D341Med (cell line): ENCODE measurements around the gene MVK.
A peak's percentile ranks its signal among the peaks of the same experiment; 100 is the strongest.

ENCODE experiments used
- DNase-seq: peaks from one replicate; pipeline ENCODE4 v3.0.0; 2012; ENCODE audit warnings: low spot score

The MVK gene

DNA sequence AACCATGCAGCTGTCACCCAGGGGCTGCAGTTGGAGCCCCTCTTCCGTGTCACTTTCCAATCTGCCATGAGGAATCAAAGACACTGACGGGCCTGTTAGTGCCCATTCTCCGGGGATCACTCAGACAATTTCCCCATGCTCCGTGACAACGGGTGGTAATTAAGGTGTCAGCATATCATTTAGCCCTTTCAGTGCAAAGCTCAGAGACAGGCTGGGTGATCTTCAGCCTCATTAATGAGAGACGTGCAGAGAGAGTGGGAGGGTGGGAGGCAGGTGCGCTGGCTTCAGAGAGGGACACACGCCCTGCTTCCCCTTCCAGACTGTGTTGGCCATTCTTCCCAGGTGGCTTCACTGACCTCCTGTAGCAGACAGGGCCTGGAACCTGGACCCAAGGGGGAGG, 58.7 kb downstream of the MVK start:
- no peak for DNase-seq

DNA sequence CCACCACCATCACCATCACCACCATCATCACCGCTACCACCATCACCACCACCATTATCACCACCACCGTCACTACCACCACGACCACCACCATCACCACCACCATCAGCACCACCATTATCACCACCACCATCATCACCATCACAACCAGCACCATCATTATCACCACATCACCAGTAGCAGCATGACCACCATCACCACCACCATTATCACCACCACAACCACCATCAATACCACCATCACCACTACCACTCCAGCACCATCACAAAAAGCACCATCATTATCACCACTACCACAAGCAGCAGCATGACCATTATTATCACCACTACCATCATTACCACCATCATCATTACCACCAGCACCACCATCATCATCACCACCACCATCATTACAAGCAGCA, 62.1 kb downstream of the MVK start:
- DNase-seq = no peak

DNA sequence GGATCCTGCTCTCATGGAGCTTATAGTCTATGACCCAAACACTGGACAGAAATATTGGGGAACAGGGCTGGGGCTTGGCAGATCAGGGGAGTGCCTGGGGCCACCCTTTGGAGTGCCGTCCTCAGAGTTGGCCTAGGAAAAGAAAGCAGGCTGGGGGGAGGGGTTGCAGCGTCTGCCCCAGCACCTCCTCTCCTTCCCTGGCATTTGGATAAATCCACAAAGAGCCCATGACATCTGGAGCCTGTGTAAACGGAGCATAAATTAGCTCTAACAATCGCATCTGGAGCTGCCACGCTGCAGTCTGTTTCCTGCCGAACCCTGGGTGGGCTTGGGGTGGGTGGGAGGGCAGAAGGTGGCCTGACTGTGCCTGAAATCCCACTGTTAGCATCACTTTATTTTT, 63.8 kb downstream of the MVK start:
- DNase-seq = peak; percentile 67

DNA sequence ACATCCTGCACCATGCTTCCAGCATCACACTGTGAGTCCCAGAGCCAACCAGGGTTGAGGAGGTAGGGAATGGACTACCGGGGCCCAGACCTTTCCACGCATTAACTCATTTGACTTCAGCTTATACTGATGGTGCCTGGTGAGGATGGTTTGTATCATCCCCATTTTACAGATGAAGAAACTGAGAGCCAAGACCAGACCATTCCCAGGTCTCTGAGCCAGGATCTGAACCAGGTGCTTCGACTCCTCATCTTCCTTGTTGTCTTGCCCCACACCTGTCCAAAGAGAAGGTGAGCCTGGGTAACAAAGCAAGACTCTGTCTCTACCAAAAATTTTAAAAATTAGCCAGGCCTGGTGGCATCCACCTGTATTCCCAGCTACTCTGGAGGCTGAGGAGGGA, 64.4 kb downstream of the MVK start:
- no peak for DNase-seq

DNA sequence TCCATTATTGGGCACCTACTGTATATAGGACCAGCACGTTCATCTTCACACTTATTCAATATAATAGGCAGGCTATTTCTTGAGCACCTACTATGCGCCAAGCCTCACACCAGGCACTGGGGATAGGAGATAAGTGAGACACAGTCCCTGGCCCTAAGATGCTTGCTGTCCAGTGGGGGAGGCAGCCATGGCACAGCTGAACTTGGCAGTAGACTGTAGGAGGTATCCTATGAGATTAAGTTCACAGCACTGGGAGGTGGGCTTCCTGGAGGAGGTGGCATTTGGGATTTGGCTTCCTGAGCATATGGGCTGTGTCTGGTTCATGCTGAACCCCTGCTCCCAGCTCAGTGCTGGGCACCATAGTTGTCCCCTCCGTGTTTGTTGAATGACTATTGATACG, 65.1 kb downstream of the MVK start:
- no peak for DNase-seq

DNA sequence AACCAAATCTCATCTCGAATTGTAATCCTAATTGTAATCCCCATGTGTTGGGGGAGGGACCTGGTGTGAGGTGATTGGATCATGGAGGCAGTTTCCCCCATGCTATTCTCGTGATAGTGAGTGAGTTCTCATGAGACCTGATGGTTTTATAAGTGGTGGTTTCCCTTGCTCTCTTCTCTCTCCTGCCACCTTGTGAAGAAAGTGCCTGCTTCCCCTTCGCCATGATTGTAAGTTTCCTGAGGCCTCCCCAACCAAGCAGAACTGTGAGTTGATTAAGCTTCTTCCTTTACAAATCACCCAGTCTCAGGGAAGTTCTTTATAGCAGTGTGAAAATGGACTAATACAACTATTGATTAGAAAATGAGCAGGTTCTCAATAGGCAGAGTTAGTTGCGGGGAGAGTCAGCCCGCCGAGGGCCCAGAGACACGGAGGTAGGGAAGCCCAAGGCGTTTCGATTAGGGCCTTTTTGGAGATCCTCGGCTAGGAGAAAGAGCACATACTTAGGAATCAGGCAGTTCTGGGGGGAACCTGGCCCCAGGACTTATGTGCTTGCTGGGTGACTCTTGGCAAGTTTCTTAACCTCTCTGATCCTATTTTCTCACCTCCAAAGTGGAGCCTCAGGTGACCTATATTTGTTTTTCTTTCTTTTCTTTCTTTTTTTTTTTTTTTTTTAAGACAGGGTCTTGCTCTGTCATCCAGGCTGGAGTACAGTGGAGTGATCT, 65.7 kb downstream of the MVK start:
- DNase-seq = no peak

DNA sequence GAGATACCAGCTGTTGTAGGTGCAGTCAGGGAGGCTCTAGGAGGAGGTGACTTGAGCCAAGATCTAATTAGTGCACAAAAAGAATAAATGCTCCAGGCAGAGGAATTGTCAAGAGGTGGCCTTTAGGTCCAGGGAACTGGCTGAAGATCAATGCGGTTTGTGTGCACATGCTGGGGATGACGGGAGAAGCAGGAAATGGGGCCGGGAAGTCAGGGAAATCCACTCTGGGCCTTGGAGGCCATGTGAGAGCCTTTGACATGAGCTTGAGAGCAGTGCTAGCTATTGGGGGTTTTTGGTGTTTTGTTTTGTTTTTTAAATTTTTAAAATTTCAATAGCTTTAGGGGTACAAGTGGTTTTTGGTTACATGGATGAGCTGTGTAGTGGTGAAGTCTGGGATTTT, 67.4 kb downstream of the MVK start:
- peak; percentile 11 for DNase-seq

DNA sequence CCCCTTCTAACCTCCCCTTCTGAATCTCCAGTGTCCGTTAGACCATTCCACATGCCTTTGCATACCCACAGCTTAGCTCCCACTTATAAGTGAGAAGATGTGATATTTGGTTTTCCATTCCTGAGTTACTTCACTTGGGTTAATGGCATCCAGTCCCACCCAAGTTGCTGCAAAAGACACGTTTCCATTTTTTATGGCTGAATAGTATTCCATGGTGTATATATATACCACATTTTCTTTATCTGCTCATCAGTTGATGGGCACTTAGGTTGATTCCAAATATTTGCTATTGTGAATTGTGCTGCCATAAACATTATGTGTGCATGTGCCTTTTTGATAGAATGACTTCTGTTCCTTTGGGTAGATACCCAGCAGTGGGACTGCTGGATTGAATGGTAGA, 67.8 kb downstream of the MVK start:
- DNase-seq = no peak

DNA sequence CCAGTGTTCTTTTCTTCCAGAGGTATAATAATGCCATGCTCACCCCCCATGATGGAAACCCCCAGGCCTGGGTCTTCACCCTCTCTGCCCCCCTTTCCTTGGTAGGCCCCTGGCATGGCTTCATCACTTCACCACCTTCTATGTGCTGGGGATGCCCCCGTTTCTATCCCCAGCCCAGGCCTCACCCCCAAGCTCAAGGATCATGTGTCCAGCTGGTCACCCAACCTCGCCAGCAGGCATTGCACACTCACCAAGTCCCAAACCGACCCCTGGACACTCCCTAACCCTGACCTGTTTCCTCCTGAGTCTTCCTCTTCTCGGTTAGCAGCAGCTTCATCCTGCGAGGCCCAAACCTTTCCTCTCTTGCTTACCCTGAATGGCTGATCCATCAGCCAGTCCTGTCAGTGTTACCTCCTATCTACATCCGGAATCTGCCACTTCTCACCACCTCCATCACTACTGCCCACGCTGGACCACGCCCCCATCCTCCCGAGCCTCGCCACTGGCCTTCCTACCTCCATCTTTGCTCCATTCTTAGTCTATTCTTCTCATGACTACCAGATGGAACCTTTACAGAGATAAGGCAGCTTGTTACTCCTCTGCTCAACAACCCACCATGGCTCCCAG, 69.0 kb downstream of the MVK start:
- DNase-seq = no peak

DNA sequence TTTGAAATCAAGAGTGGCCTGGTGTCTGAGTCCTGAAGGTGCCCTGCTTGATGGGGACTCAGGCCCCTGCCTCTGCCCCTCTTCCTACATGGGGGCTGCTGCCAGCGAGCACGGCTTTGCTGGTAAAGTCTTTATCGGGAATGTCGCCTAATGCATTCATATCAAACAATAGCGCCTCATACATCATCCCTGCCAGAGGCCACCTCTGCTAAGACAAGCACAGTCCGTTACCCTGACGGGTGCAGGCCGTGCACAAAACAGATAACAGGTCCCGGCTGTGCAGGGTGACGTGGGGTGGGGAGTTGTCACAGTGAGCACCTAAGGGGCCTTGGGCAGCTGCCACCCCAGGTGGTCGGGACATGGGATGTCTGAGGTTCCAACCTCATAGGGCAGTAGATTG, 71.6 kb downstream of the MVK start:
- no peak for DNase-seq

DNA sequence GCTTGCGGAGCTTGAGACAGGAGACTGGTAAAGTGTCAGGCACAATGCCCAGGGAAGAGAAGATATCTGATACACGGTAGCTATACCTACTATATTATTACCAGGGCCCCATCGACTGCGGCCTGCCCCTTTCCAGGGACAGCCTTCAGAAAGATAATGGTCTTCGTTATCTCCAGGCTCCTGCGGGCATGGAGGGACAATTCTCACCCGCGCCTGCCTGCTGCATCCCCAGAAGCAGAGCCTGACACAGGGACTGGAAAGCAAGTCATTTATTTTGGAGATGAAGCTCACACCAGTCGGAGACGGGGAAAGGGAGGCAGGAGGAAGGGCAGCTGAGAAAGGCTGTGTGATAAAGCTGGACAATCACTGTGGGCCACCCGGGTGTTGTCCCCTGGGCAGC, 72.1 kb downstream of the MVK start:
- DNase-seq = no peak
